GM10248 (cell line): Measurements from ENCODE around the gene CSGALNACT2.

Experiments
- CTCF ChIA-PET: fragments of 300-600 bp; sonication (Branson Sonifier 250); formaldehyde crosslinking; extraction: SDS; loops from one replicate; lab custom pipeline; 2021; ENCODE audit warnings: antibody characterized with exemption; lab: Yijun Ruan, JAX
- POLR2A ChIA-PET: fragments of 350-650 bp; sonication (Branson Sonifier 250); formaldehyde crosslinking; extraction: SDS; loops from one replicate; lab custom pipeline; 2020; ENCODE audit warnings: antibody characterized with exemption; lab: Yijun Ruan, JAX
- DNase-seq: peaks from one replicate; pipeline ENCODE4 v3.0.0; 2012; ENCODE audit errors: extremely low spot score
- TF ChIP-seq, protein P1 (sequence below): IDR thresholded peaks from 2 replicates; pipeline ENCODE4 v1.5.1; 2012; ENCODE audit warnings: mild to moderate bottlenecking, low read depth; ENCODE audit errors: extremely low read depth, missing control alignments, control extremely low read depth

Gene CSGALNACT2

DNA sequence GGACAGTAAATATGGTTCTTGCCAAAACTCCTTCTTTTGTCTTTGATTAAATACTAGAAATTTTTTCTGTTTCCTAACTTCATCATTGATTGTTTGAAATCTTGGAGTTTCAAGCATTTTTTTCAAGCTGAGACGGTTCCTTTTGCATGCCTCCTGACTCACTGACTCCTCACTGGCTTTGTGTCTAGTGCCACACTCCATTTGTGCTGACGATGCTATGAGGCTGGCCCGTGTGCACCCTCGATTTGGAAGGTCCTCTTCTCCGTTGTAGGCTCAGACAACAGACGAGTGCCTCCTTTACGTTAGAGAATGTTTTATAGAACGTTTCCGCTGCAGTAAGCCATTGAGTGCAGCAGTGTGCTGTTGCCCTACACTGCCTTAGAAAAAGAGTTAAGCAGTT, 10.8 kb upstream of the CSGALNACT2 start:
- TF ChIP-seq, protein P1, sequence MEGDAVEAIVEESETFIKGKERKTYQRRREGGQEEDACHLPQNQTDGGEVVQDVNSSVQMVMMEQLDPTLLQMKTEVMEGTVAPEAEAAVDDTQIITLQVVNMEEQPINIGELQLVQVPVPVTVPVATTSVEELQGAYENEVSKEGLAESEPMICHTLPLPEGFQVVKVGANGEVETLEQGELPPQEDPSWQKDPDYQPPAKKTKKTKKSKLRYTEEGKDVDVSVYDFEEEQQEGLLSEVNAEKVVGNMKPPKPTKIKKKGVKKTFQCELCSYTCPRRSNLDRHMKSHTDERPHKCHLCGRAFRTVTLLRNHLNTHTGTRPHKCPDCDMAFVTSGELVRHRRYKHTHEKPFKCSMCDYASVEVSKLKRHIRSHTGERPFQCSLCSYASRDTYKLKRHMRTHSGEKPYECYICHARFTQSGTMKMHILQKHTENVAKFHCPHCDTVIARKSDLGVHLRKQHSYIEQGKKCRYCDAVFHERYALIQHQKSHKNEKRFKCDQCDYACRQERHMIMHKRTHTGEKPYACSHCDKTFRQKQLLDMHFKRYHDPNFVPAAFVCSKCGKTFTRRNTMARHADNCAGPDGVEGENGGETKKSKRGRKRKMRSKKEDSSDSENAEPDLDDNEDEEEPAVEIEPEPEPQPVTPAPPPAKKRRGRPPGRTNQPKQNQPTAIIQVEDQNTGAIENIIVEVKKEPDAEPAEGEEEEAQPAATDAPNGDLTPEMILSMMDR, result no peak
- DNase-seq, result no peak
- CTCF ChIA-PET, result no interaction called here
- POLR2A ChIA-PET, result no interaction called here

DNA sequence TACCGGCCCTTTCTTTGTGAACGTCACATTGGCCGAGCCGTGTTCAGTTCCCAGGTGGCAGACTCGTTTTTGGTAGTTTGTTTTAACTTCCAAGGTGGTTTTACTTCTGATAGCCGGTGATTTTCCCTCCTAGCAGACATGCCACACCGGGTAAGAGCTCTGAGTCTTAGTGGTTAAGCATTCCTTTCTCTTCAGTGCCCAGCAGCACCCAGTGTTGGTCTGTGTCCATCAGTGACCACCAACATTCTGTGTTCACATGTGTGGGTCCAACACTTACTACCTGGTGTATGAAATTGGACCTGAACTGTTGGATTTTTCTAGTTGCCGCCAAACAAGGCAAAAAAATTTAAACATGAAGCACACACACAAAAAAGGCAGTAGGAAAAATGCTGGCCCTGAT, 9.9 kb upstream of the CSGALNACT2 start:
- no peak for DNase-seq
- ChIA-PET POLR2A (no interaction called here), CTCF (no interaction called here)
- TF ChIP-seq, protein P1, result no peak

DNA sequence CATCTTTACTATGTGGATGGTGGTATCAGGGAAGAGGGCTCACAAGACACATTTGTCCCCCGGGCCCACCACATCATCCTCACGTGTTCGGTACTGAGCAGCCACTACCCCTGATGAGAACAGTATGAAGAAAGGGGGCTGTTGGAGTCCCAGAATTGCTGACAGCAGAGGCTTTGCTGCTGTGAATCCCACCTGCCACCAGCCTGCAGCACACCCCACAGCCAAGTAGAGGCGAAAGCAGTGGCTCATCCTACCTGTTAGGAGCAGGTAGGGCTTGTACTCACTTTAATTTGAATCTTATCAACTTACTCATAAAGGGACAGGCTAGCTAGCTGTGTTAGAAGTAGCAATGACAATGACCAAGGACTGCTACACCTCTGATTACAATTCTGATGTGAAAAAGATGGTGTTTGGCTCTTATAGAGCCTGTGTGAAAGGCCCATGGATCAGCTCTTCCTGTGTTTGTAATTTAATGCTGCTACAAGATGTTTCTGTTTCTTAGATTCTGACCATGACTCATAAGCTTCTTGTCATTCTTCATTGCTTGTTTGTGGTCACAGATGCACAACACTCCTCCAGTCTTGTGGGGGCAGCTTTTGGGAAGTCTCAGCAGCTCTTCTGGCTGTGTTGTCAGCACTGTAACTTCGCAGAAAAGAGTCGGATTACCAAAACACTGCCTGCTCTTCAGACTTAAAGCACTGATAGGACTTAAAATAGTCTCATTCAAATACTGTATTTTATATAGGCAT, 9.1 kb upstream of the CSGALNACT2 start:
- DNase-seq, result peak; percentile 69
- CTCF ChIA-PET, result interaction anchor here (1.6 kb wide), 1 partner anchor 9 kb away, joined by 4 read pairs; no protein-coding TSS in a partner anchor
- POLR2A ChIA-PET, result no interaction called here
- TF ChIP-seq, protein P1, result no peak

DNA sequence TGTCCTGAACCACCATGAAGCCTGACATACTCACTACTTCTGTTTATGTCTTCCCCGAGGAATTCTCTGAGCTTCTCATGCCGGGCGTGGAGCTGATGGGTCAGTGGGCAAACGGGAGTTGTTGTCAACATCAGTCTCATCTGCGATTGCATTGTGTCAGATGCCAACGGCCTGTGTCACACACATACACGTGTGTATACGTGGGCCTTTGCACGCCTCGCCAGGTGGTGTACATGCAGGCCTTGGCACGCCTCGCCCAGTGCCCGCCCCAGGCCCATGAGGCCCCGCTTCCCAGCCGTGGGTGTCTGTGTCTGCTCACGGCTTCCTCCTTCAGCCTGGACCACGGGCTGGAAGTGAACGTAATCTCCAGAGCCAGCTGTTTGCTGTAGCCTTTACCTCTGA, 7.5 kb upstream of the CSGALNACT2 start:
- ChIA-PET POLR2A (no interaction called here), CTCF (interaction anchor here (1.2 to 1.6 kb wide), 2 partner anchors 11 to 133 kb away, joined by 3 to 4 read pairs; no protein-coding TSS in a partner anchor)
- TF ChIP-seq, protein P1, result no peak
- no peak for DNase-seq

DNA sequence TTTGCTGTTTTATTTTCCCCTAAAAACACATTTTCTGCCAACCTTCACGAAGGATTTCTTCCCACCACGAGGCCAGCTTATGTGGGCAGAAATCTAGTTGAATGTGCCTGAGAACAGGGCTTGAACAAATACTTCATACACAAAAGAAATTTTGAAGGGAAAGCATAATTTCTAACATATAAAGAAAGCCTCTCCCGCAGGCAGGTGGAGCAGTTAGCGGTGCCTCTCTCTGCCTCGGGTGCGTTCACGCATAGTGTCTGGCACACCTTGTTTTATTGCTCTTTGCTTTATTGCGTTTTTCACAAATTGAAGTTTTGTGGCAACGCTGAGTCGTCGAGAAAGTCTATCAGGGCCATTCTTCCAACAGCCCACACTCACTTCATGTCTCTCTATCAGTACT, 7.0 kb upstream of the CSGALNACT2 start:
- CTCF ChIA-PET, result interaction anchor here (1.2 kb wide), 1 partner anchor 134 kb away, joined by 3 read pairs; no protein-coding TSS in a partner anchor
- TF ChIP-seq, protein P1, result no peak
- POLR2A ChIA-PET, result no interaction called here
- DNase-seq, result no peak

DNA sequence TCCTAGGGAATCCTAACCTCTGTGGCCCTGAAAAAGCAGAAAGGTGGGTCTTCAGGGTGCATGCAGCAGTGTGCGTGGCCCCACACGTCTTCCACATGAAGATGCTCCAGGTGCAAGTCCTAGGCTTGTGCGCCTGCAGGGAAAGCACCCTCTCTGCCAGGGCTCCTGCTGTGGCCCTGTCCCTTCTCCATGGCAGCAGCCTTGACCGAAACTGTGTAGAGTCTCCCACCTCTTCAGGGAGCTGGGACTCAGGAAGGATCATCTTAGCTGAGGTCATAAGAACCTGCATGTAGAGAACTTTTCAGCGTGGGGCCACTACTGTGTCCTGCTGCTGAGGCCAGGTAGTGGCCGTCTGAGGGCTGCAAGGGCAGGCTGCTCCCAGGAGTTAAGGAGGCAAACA, 6.3 kb upstream of the CSGALNACT2 start:
- TF ChIP-seq, protein P1, result no peak
- POLR2A ChIA-PET, result no interaction called here
- DNase-seq, result no peak
- CTCF ChIA-PET, result interaction anchor here (1.8 kb wide), 1 partner anchor 23 kb away, joined by 5 read pairs; no protein-coding TSS in a partner anchor
